UCSD-AML1 (cell line): ENCODE data around the gene C12orf43.
A peak's percentile ranks its signal among the peaks of the same experiment; 100 is the strongest.
"Not testable (repeated sequence)": the region's sequence is repeated elsewhere in the genome, so short reads cannot be mapped to it uniquely, and the experiment has no call there.

Experiments used
- DNase-seq: peaks from one replicate; lab custom pipeline; 2025; ENCODE audit not compliant: unreplicated experiment; lab: John Stamatoyannopoulos, UW

The C12orf43 gene

GRCh38 chr12:121015825-121016766 lies at the start of gene C12orf43:
TSS of gene C12orf43 (minus strand) at chr12:121016487. CDS start at chr12:121016474, 13 bp downstream.
- peak; percentile 86 for DNase-seq

- DNase-seq: no peak
Measured at GRCh38 chr12:121065345-121065744, 49.1 kb upstream of the C12orf43 start.

GRCh38 chr12:121064586-121064985 lies 48.3 kb upstream of the C12orf43 start:
- DNase-seq: not testable (repeated sequence)

DNA sequence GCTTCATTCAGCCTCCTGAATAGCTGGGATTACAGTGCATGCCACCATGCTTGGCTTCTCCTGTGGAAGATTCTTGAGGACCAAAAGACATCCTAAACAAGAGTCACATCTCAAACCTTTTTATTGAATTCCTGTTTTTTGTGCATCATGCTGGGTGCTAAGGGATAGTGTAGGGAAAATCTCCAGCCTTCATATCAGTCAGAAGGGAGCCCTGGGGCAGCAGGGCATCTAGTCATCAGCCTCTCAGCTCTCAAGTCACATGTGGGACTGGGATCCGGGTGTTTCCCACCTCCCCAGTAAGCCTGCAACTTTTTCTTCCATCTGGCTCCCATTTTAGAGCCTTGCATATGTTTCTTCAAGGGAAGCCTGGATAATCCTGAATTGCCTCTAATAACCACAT lies 47.8 kb upstream of the C12orf43 start:
- no peak for DNase-seq

DNA sequence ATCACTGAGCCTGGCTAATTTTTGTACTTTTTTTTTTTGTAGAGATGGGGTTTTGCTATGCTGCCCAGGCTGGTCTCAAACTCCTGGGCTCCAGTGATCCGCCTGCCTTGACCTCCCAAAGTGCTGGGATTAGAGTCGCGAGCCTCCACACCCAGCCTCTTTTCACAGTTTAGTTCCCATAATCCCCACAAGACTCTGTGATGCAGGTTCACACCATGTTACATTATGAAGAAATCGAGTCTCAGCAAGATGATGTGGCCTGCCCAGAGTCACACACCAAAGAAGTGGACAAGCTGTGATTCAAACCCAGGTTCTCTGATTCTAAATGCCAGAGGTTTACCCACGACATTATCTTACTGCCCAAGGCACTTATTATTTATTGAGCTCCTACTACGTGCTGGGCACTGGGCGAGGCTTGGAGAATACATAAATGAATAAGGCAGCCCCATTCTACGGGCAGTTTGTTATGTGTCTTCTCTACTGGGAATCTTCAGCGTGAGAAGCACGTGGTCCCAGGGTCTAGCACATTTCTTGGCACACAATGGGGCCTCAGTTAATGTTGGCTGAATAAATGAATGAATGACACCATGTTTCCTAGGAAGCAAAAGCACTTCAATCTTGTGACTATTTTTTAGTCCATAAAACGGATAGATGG lies 46.2 kb upstream of the C12orf43 start:
- DNase-seq: no peak

GRCh38 chr12:121061831-121062230 lies 45.5 kb upstream of the C12orf43 start:
- no peak for DNase-seq

- DNase-seq: peak; percentile 56
Measured at GRCh38 chr12:121060149-121061001, 44.1 kb upstream of the C12orf43 start.

DNA sequence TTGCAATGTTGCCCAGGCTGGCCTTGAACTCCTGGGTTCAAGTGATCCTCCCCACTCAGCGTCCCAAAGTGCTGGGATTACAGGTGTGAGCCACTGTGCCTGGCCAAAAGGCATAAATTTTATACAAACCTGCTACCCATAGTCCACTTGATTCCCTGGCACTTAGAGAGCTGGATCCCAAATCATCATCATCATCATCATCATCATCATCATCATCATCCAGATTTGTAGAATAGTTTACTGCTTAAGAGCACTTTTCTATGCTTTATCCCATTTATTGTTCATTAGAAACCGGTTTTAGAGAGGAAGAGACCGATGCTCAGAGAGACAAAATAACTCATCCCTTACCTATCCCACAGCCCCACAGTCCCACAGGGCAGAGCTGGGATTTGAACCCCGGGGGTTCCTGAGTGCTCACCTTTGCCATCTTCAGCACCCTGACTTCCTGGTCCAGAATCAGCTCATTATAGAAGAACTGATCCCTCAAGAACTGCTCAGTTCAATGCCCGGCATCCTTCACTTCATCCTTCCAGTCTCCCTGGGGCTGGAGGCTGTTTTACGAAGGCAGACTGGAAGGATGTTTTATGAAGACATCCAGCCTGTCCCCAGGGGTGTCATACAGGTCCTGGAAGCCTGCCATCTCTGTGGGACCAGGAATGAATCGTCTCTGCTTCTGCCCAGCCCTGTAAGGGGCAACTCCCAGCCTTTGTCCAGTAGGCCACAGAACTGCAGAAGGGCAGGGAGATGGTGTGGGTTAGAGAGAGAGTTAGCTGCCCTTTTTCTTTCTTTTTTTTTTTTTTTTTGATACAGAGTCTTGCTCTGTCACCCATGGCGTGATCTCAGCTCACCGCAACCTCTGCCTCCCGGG lies 43.0 kb upstream of the C12orf43 start:
- no peak for DNase-seq

GRCh38 chr12:121057794-121058193 lies 41.5 kb upstream of the C12orf43 start:
- no peak for DNase-seq

- no peak for DNase-seq
Measured at GRCh38 chr12:121053706-121054105, 37.4 kb upstream of the C12orf43 start.

GRCh38 chr12:121050725-121051124 lies 34.4 kb upstream of the C12orf43 start:
- DNase-seq: no peak

DNA sequence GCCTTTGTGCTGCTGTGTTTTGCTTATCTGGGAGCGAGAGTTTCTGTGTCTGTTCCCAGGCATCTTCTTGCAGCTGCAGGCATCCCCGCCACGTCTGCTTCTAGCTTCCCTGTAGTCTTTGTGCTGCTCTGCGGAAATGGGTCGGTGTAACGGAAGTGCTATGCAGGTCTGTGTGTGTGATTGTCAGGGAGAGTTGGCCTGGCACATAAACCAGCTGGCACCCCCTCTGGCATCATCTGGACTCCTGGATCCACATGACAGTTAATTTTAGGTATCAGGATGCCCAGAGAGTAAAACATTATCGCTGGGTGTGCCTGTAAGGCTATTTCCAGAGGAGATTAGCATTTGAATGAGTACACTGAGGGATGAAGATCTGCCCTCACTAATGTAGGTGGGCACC lies 32.2 kb upstream of the C12orf43 start:
- DNase-seq: no peak

- not testable (repeated sequence) for DNase-seq
Measured at GRCh38 chr12:121047400-121047799, 31.1 kb upstream of the C12orf43 start.

DNA sequence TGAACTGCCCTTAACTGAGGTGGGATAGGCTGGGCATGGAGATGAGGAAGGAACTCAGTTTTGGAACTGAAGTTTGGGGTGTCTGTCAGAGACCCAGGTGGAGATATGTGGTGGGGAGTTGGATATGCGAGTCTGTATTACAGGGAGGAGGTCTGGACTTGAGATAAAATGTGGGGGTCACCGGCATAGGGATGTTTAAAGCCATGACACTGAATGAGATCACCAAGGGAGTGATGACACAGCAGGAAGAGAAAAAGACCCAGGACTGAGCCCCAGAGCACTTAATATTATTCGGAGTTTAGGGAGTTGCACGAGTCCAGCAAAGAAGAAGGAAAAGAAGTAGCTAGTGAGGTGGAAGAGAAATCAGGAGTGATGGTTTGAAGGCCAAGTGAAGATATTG lies 26.8 kb upstream of the C12orf43 start:
- DNase-seq: no peak

GRCh38 chr12:121038861-121039668 lies 22.8 kb upstream of the C12orf43 start, which contains the start of gene OASL:
TSS of gene OASL (minus strand) at chr12:121039246. CDS start at chr12:121038971, 275 bp downstream.
- peak; percentile 63 for DNase-seq

DNA sequence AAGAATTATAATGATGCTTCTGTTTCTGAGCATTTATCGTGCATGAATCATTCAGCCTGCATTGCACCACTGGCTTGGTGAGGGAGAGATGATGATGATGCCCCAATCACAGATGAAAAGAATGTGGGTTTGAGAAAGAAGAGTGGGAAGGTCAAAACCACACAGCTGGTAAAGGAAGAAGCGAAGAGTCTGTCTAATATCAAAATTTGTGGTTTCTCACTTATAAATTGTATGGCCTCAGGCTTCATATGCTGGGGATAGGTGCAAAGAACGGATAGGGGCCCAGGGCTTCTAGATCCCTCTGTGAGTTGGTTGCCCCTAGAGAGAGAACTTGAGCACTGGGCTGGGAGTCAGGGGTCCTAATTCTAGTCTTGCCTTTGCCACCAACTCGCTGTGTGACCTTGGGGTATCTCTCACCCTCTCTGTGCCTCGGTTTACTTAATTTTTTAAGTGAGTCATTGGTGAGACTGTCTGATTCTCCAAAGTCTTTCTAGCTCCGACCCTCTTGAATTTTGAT lies 20.6 kb upstream of the C12orf43 start:
- no peak for DNase-seq

- no peak for DNase-seq
Measured at GRCh38 chr12:121034616-121035305, 18.5 kb upstream of the C12orf43 start.

DNA sequence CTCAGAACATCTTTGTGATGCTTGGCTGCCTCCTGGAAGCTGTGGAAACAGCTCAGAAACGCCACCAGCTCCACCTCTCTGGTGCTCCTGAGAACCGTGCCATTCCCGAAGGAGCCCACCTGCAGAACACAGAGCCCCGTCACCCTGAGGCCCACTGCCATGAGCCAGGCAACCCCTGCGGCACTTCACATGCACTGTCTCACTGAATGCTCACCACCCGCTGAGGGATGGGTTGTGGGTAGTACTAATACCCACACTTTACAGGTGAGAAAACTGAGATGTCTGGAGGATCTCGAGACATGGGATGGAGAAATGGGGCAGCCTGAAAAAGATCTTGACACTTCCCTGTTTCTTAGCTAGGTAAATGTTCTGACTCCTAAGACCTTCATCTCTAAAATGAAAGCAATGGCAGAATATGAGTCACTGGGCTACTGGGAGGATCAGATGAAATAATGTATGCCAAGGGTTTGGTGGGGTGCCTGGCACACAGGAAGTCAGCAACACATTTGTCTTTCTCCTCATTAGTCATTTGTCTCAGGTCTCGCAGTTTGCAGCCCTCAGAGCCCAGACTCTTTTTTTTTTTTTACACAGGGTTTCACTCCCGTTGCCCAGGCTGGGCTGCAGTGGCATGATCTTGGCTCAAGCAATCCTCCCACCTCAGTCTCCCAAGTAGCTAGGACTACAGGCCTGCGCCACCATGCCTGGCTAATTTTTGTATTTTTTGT lies 17.5 kb upstream of the C12orf43 start:
- no peak for DNase-seq
